Measurements from ENCODE around the gene PAPPA2. TPM values are rescaled to one million over a fixed set of nuclear protein-coding genes. Genes with fewer than 3 reads are reported as not detected.

Gene PAPPA2
- total and polyA plus RNA-seq, 9 of the 15 experiments (the other 6 are each of a cell fraction or from before 2014, with no cell fraction given) = 0.01 to 0.15 (median 0.05) TPM; not detected in 2

GRCh38 chr1:176692988-176693696 is 230.2 kb downstream of the PAPPA2 start:
- no TSS peak for BruUV-seq (replicated peaks)
- Histone ChIP-seq H4K20me1 (replicated peaks; ENCODE audit: control insufficient read depth, insufficient read depth, low read length) (no peaks in the 10 kb centered on the region), H2AFZ (ENCODE audit: low read depth, low read length) (no peak overlapping the region), H3K4me3 (no peak overlapping the region), H3K9me1 (ENCODE audit: control insufficient read depth, insufficient read depth, low read length) (no peaks in the 10 kb centered on the region), H3K79me2 (ENCODE audit: control insufficient read depth, insufficient read depth, low read length) (no peaks in the 10 kb centered on the region), H3K4me2 (ENCODE audit: insufficient read depth, low read length) (no peak overlapping the region), H3K36me3 (ENCODE audit: control insufficient read depth, insufficient read depth, low read length) (no peaks in the 10 kb centered on the region), H3K27me3 (ENCODE audit: control insufficient read depth in 2 of 2, insufficient read depth in 2 of 2, low read length in 2 of 2) (0 out of 5 replicates have a peak, but pooled peaks cover 0 to 3% of the 10 kb centered on the region in 2 experiments), H3K4me1 (replicated peaks in 1 of 2; ENCODE audit: control insufficient read depth in 2 of 2, insufficient read depth in 2 of 2, low read length in 2 of 2) (no peaks in the 10 kb centered on the region; a peak in 1 of 5 replicates), H3K27ac (ENCODE audit: extremely low read depth, low read depth, low read length) (no peak overlapping the region), H3K9ac (ENCODE audit: insufficient read depth in 1 of 2, low read depth in 2 of 2, low read length in 2 of 2) (no peak overlapping the region), H3K9me3 (replicated peaks; ENCODE audit: control insufficient read depth, insufficient read depth, low read depth, low read length) (no peaks in the 10 kb centered on the region)
- 3% methylated on average over 6 of the region's 6 CpGs for WGBS (ENCODE audit: insufficient coverage, low coverage, missing lambda C conversion rate)
- in situ Hi-C loops (cut with MboI) (no loop called here), intact Hi-C loops (cut with micrococcal nuclease) (loop anchor here (5.0 kb wide), 1 partner anchor 149 kb away; no protein-coding TSS in a partner anchor)
- ChIA-PET POLR2A (interaction anchor here (0.6 kb wide), 1 partner anchor 1425 kb away, joined by 3 read pairs; no protein-coding TSS in a partner anchor), CTCF (ENCODE audit: low intra/inter-chr PET ratio) (no interaction called here)
- no peak for FAIRE-seq
- no peak for DNase-seq (ENCODE audit: extremely low read depth in 1 of 4, low spot score in 3 of 4)
- no peak for ATAC-seq
- no peak for TF ChIP-seq YY1 (IDR thresholded peaks at IDR 0.05; ENCODE audit: borderline replicate concordance in 1 of 3, control insufficient read depth in 1 of 3, extremely low read depth in 1 of 3, insufficient read depth in 3 of 3, insufficient read length in 1 of 3, insufficient replicate concordance in 2 of 3, low read depth in 1 of 3, low read length in 2 of 3)
- TF ChIP-seq GTF2F1 (IDR thresholded peaks at IDR 0.05; ENCODE audit: low read depth, low read length) = no peak
- TF ChIP-seq ZNF518B (CRISPR knock-in tag; IDR thresholded peaks at IDR 0.05) = no peak
- no peak for TF ChIP-seq MEF2A (IDR thresholded peaks at IDR 0.05; ENCODE audit: control insufficient read depth, low read depth, low read length)
- TF ChIP-seq CTCF (IDR thresholded peaks at IDR 0.05 in 2 of 3, conservative IDR thresholded peaks at IDR 0.05 in 1 of 3; ENCODE audit: insufficient read depth in 2 of 3, low read depth in 1 of 3, low read length in 3 of 3) = no peak
- no peak for TF ChIP-seq AFF4 (CRISPR knock-in tag; IDR thresholded peaks at IDR 0.05)
- TF ChIP-seq ZBTB2 (IDR thresholded peaks at IDR 0.05) = no peak
- TF ChIP-seq FOXA1 (IDR thresholded peaks at IDR 0.05; ENCODE audit: borderline replicate concordance) = no peak
